Memory B cell (primary cell): ENCODE measurements around the gene CTSL.

Experiments
- ATAC-seq: fragments of 150-1000 bp; cut with Tn5 transposase; 2 replicates; pipeline ENCODE4 v1.10.0; 2021; ENCODE audit warnings: low read depth, mild to moderate bottlenecking, moderate library complexity
- DNase-seq, 2 donors: peaks; one replicate each; pipeline ENCODE4 v3.0.0; 2022; ENCODE audit warnings: low spot score in 2 of 2
- H3K27ac Mint-ChIP-seq: one replicate; pipeline ENCODE4 v1.8.0; 2022; ENCODE audit warnings: mild to moderate bottlenecking, moderate library complexity, mixed read lengths
- H3K27me3 Mint-ChIP-seq: one replicate; pipeline ENCODE4 v1.8.0; 2022; ENCODE audit warnings: mixed read lengths
- H3K36me3 Mint-ChIP-seq: one replicate; pipeline ENCODE4 v1.8.0; 2022; ENCODE audit warnings: mild to moderate bottlenecking, mixed read lengths
- H3K4me1 Mint-ChIP-seq: one replicate; pipeline ENCODE4 v1.8.0; 2022; ENCODE audit warnings: mixed read lengths
- H3K4me3 Mint-ChIP-seq: one replicate; pipeline ENCODE4 v1.8.0; 2022; ENCODE audit warnings: mild to moderate bottlenecking, moderate library complexity, mixed read lengths
- H3K9me3 Mint-ChIP-seq: one replicate; pipeline ENCODE4 v1.8.0; 2022; ENCODE audit warnings: mixed read lengths

The CTSL gene

GRCh38 chr9:87708546-87708945, 17.4 kb upstream of the CTSL start:
- ATAC-seq (no peak), DNase-seq (no peak)
- Mint-ChIP-seq H3K4me3 (no peak overlapping the region), H3K4me1 (no peaks in the 10 kb centered on the region), H3K9me3 (peaks cover 6% of the 10 kb centered on the region), H3K27me3 (no peaks in the 10 kb centered on the region), H3K36me3 (no peaks in the 10 kb centered on the region), H3K27ac (no peak overlapping the region)

- DNase-seq (no peak), ATAC-seq (no peak)
- Mint-ChIP-seq H3K4me1 (no peaks in the 10 kb centered on the region), H3K27ac (no peak overlapping the region), H3K27me3 (no peaks in the 10 kb centered on the region), H3K9me3 (peaks cover 6% of the 10 kb centered on the region), H3K36me3 (no peaks in the 10 kb centered on the region), H3K4me3 (no peak overlapping the region)
Measured at GRCh38 chr9:87708986-87709728, 16.8 kb upstream of the CTSL start.

- DNase-seq (no peak), ATAC-seq (no peak)
- Mint-ChIP-seq H3K27me3 (no peaks in the 10 kb centered on the region), H3K36me3 (no peaks in the 10 kb centered on the region), H3K4me1 (no peaks in the 10 kb centered on the region), H3K9me3 (peaks cover 6% of the 10 kb centered on the region), H3K27ac (no peak overlapping the region), H3K4me3 (no peak overlapping the region)
Measured at GRCh38 chr9:87710443-87710842, 15.5 kb upstream of the CTSL start.

- no peaks in the 10 kb centered on the region for H3K36me3 Mint-ChIP-seq
- no peak overlapping the region for H3K27ac Mint-ChIP-seq
- ATAC-seq = no peak
- peaks cover 7% of the 10 kb centered on the region for H3K9me3 Mint-ChIP-seq
- no peak overlapping the region for H3K4me3 Mint-ChIP-seq
- H3K27me3 Mint-ChIP-seq = no peaks in the 10 kb centered on the region
- no peaks in the 10 kb centered on the region for H3K4me1 Mint-ChIP-seq
- DNase-seq = no peak
Measured at GRCh38 chr9:87711857-87712800, 13.8 kb upstream of the CTSL start.

- ATAC-seq (no peak), DNase-seq (no peak)
- Mint-ChIP-seq H3K36me3 (no peaks in the 10 kb centered on the region), H3K27ac (no peak overlapping the region), H3K9me3 (peaks cover 6% of the 10 kb centered on the region), H3K27me3 (no peaks in the 10 kb centered on the region), H3K4me1 (no peaks in the 10 kb centered on the region), H3K4me3 (no peak overlapping the region)
Measured at GRCh38 chr9:87712801-87713277, 13.1 kb upstream of the CTSL start.

- ATAC-seq (no peak), DNase-seq (no peak)
- no peaks in the 10 kb centered on the region for H3K36me3 Mint-ChIP-seq
- peaks cover 6% of the 10 kb centered on the region for H3K9me3 Mint-ChIP-seq
- no peak overlapping the region for H3K27ac Mint-ChIP-seq
- H3K27me3 Mint-ChIP-seq = no peaks in the 10 kb centered on the region
- no peaks in the 10 kb centered on the region for H3K4me1 Mint-ChIP-seq
- no peak overlapping the region for H3K4me3 Mint-ChIP-seq
Measured at GRCh38 chr9:87713278-87713987, 12.5 kb upstream of the CTSL start.

- Mint-ChIP-seq H3K9me3 (peaks cover 7% of the 10 kb centered on the region), H3K27me3 (no peaks in the 10 kb centered on the region), H3K4me3 (no peak overlapping the region), H3K36me3 (no peaks in the 10 kb centered on the region), H3K27ac (no peak overlapping the region), H3K4me1 (no peaks in the 10 kb centered on the region)
- ATAC-seq (no peak), DNase-seq (no peak)
Measured at GRCh38 chr9:87713988-87714330, 12.0 kb upstream of the CTSL start.

GRCh38 chr9:87714819-87715218, 11.1 kb upstream of the CTSL start:
- Mint-ChIP-seq H3K36me3 (no peaks in the 10 kb centered on the region), H3K4me1 (no peaks in the 10 kb centered on the region), H3K4me3 (no peak overlapping the region), H3K9me3 (peaks cover 7% of the 10 kb centered on the region), H3K27ac (no peak overlapping the region), H3K27me3 (no peaks in the 10 kb centered on the region)
- no peak for ATAC-seq
- no peak for DNase-seq

GRCh38 chr9:87716141-87716540, 9.8 kb upstream of the CTSL start:
- H3K27me3 Mint-ChIP-seq = no peaks in the 10 kb centered on the region
- H3K9me3 Mint-ChIP-seq = peaks cover 7% of the 10 kb centered on the region
- ATAC-seq (no peak), DNase-seq (no peak)
- H3K4me3 Mint-ChIP-seq = no peak overlapping the region
- no peaks in the 10 kb centered on the region for H3K4me1 Mint-ChIP-seq
- H3K36me3 Mint-ChIP-seq = no peaks in the 10 kb centered on the region
- H3K27ac Mint-ChIP-seq = no peak overlapping the region

GRCh38 chr9:87717456-87717855, 8.5 kb upstream of the CTSL start:
- peaks cover 7% of the 10 kb centered on the region for H3K9me3 Mint-ChIP-seq
- DNase-seq (no peak), ATAC-seq (no peak)
- no peaks in the 10 kb centered on the region for H3K27me3 Mint-ChIP-seq
- no peaks in the 10 kb centered on the region for H3K4me1 Mint-ChIP-seq
- no peaks in the 10 kb centered on the region for H3K36me3 Mint-ChIP-seq
- no peak overlapping the region for H3K27ac Mint-ChIP-seq
- no peak overlapping the region for H3K4me3 Mint-ChIP-seq

GRCh38 chr9:87718231-87718630, 7.7 kb upstream of the CTSL start:
- ATAC-seq (no peak), DNase-seq (no peak)
- H3K36me3 Mint-ChIP-seq = no peaks in the 10 kb centered on the region
- no peaks in the 10 kb centered on the region for H3K27me3 Mint-ChIP-seq
- H3K9me3 Mint-ChIP-seq = peaks cover 3% of the 10 kb centered on the region
- no peak overlapping the region for H3K4me3 Mint-ChIP-seq
- H3K27ac Mint-ChIP-seq = no peak overlapping the region
- H3K4me1 Mint-ChIP-seq = no peaks in the 10 kb centered on the region

- no peaks in the 10 kb centered on the region for H3K36me3 Mint-ChIP-seq
- DNase-seq = no peak
- H3K27me3 Mint-ChIP-seq = peaks cover under 1% of the 10 kb centered on the region
- H3K27ac Mint-ChIP-seq = no peak overlapping the region
- no peak overlapping the region for H3K4me3 Mint-ChIP-seq
- no peak for ATAC-seq
- peaks cover 3% of the 10 kb centered on the region for H3K9me3 Mint-ChIP-seq
- no peaks in the 10 kb centered on the region for H3K4me1 Mint-ChIP-seq
Measured at GRCh38 chr9:87718852-87719612, 6.9 kb upstream of the CTSL start.

GRCh38 chr9:87720173-87720572, 5.7 kb upstream of the CTSL start:
- no peak overlapping the region for H3K27ac Mint-ChIP-seq
- no peak for ATAC-seq
- H3K27me3 Mint-ChIP-seq = peaks cover 5% of the 10 kb centered on the region
- peaks cover 3% of the 10 kb centered on the region for H3K9me3 Mint-ChIP-seq
- H3K4me1 Mint-ChIP-seq = no peaks in the 10 kb centered on the region
- no peak overlapping the region for H3K4me3 Mint-ChIP-seq
- no peak for DNase-seq
- no peaks in the 10 kb centered on the region for H3K36me3 Mint-ChIP-seq
